Activated T-helper 17 cell treated with anti-CD3 and anti-CD28 coated beads, Interleukin-2, amount 50 U/mL, for 72 hours (primary cell): ENCODE data around the gene SYT5. TPM values are rescaled to one million over a fixed set of nuclear protein-coding genes. Genes with fewer than 3 reads are reported as not detected.
"Not testable (repeated sequence)": the region's sequence is repeated elsewhere in the genome, so short reads cannot be mapped to it uniquely, and the experiment has no call there.

Experiments
- ATAC-seq: fragments of 150-1000 bp; cut with Tn5 transposase; replicated peaks from 2 replicates; pipeline ENCODE4 v1.10.0; 2021; ENCODE audit warnings: mild to moderate bottlenecking, moderate library complexity
- H3K27ac Mint-ChIP-seq: one replicate; pipeline ENCODE4 v1.8.0; 2022; ENCODE audit warnings: mixed read lengths
- H3K27me3 Mint-ChIP-seq: one replicate; pipeline ENCODE4 v1.8.0; 2022; ENCODE audit warnings: mixed read lengths
- H3K36me3 Mint-ChIP-seq: one replicate; pipeline ENCODE4 v1.8.0; 2022; ENCODE audit warnings: low read depth, mild to moderate bottlenecking, mixed read lengths
- H3K4me1 Mint-ChIP-seq: one replicate; pipeline ENCODE4 v1.8.0; 2022; ENCODE audit warnings: mixed read lengths
- H3K4me3 Mint-ChIP-seq: one replicate; pipeline ENCODE4 v1.8.0; 2022; ENCODE audit warnings: mild to moderate bottlenecking, mixed read lengths
- H3K9me3 Mint-ChIP-seq: one replicate; pipeline ENCODE4 v1.8.0; 2022; ENCODE audit warnings: mixed read lengths
- total RNA-seq, 2 donors: library from RNA; stranded (reverse); gene quantifications; one replicate each; pipeline ENCODE4 v1.2.3, GENCODE V29; 2022

Gene SYT5
- total RNA-seq, 2 donors from 2014 or later, result not detected

GRCh38 chr19:55189403-55189835 lies 9.3 kb upstream of the SYT5 start:
- Mint-ChIP-seq H3K36me3 (no peaks in the 10 kb centered on the region), H3K27ac (no peak overlapping the region), H3K9me3 (no peaks in the 10 kb centered on the region)

DNA sequence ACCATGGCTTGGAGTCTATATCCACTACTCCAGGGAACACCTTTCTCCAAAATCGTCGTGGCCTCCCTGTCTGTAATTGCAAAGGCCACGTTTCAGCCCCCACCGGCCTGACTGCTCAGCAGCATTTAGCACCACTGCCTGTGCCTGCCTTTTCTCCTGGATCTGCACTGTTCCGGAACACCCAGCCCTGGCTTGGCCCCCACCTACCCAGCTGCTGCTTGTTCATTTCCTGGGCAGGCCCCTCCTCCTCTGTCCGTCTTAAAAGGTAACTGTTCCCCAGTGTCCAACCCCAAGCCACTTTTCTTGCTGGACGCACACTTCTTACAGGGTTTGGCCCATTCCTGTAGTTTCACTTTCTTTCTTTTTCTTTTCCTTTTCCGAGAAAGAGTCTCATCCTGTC lies 8.5 kb upstream of the SYT5 start:
- H3K4me3 Mint-ChIP-seq, result no peak overlapping the region
- peaks cover 4% of the 10 kb centered on the region for H3K4me1 Mint-ChIP-seq
- no peak overlapping the region for H3K27ac Mint-ChIP-seq
- H3K36me3 Mint-ChIP-seq, result no peaks in the 10 kb centered on the region
- no peak for ATAC-seq
- H3K9me3 Mint-ChIP-seq, result no peaks in the 10 kb centered on the region
- H3K27me3 Mint-ChIP-seq, result peaks cover 14% of the 10 kb centered on the region

More at GRCh38 chr19:55189403-55189835, 9.3 kb upstream of the SYT5 start:
- H3K4me1 Mint-ChIP-seq, result peaks cover 4% of the 10 kb centered on the region
- H3K27me3 Mint-ChIP-seq, result peaks cover 11% of the 10 kb centered on the region
- no peak for ATAC-seq
- no peak overlapping the region for H3K4me3 Mint-ChIP-seq

DNA sequence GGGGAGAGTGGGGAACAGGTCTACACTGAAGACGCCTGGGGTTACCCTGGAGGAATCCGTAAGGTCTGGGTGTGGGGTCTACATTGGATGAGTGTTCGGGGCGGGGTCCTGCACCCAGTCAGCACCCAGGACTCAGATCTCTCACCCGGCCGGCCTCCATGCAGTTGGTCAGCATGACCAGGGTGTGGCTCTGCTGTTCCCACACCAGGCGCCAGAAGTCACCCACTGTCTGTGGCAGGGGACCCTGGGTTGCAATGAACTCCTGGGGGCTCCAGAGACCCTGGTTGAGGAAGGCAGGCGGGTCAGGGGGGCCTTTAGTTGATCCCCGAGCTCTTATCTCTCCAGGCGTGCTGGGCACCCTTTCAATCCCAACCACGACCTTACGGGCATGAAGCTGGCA lies 6.0 kb upstream of the SYT5 start:
- H3K27ac Mint-ChIP-seq, result no peak overlapping the region
- no peaks in the 10 kb centered on the region for H3K36me3 Mint-ChIP-seq
- H3K27me3 Mint-ChIP-seq, result peaks cover 13% of the 10 kb centered on the region
- no peaks in the 10 kb centered on the region for H3K9me3 Mint-ChIP-seq
- H3K4me3 Mint-ChIP-seq, result no peak overlapping the region
- ATAC-seq, result no peak
- H3K4me1 Mint-ChIP-seq, result peaks cover 4% of the 10 kb centered on the region

GRCh38 chr19:55181740-55182139 lies 1.7 kb upstream of the SYT5 start:
- peaks cover 5% of the 10 kb centered on the region for H3K4me1 Mint-ChIP-seq
- H3K27me3 Mint-ChIP-seq, result peaks cover 26% of the 10 kb centered on the region
- ATAC-seq, result no peak
- H3K4me3 Mint-ChIP-seq, result no peak overlapping the region
- no peaks in the 10 kb centered on the region for H3K9me3 Mint-ChIP-seq
- H3K27ac Mint-ChIP-seq, result no peak overlapping the region
- no peaks in the 10 kb centered on the region for H3K36me3 Mint-ChIP-seq

GRCh38 chr19:55178781-55179599 lies 1.1 kb downstream of the SYT5 start:
- Mint-ChIP-seq H3K9me3 (no peaks in the 10 kb centered on the region), H3K27ac (no peak overlapping the region), H3K36me3 (no peaks in the 10 kb centered on the region), H3K4me1 (peaks cover 5% of the 10 kb centered on the region), H3K27me3 (peaks cover 19% of the 10 kb centered on the region), H3K4me3 (peak overlapping the region; percentile 64)
- ATAC-seq, result peak; percentile 91

DNA sequence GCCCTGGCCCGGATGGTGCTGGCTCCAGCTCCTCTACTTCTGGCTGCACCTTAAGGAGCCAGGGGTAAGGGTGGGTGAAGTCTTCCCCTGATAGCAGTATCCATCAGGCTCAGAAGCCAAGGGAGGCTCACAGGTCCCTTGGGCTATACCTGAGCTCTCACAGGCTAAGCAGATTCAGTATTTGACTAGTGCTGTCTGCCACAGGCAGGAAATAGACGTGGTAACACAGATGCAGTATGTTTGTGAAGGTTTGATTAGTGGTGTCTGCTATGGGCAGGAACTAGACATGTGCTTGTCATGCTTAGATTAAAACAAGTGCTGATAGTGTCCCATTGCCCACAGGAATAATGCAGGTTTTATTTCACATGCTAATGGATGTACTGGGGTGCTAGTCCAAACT lies 4.0 kb downstream of the SYT5 start:
- no peak overlapping the region for H3K4me3 Mint-ChIP-seq
- no peaks in the 10 kb centered on the region for H3K9me3 Mint-ChIP-seq
- no peak overlapping the region for H3K27ac Mint-ChIP-seq
- no peaks in the 10 kb centered on the region for H3K36me3 Mint-ChIP-seq
- peaks cover 32% of the 10 kb centered on the region for H3K27me3 Mint-ChIP-seq
- no peak for ATAC-seq
- peaks cover 5% of the 10 kb centered on the region for H3K4me1 Mint-ChIP-seq

DNA sequence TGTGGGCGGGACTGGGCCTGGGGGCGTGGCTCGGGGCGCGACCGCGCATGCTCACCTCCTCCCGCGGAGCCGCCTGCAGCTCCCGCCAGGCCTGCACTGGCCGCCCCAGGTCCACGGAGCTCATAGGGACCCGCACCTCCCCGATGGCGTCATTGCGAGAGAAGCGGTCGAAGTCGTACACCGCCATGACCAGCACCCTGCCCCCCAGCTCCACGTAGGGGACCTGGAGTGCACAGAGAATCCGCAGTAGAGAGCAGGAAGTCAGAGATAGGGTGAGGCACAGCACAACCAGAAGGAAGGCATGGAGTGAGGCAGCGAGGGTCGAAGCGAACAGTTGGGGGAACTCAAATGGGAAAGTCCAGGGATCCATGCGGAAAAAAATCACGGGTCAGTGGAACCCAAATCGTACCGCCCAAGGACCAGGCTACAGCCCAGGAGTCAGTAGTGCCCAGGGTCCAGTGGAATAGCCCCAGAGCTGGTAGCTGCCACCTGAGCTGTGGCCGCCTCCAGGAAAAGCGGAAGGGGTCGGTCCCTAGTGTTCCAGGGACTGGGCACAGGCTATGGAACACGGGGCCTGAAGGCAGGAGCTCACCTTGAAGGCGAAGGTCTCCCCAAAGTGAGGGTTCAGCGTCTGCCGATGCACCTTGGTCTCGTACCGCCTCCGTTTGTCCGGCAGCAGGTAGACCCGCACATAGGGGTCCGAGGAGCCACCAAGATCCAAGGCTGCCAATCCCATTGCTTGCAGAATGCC lies 4.8 kb downstream of the SYT5 start:
- Mint-ChIP-seq H3K27me3 (peaks cover 32% of the 10 kb centered on the region), H3K4me1 (peaks cover 5% of the 10 kb centered on the region), H3K4me3 (no peak overlapping the region), H3K36me3 (no peaks in the 10 kb centered on the region), H3K27ac (no peak overlapping the region), H3K9me3 (no peaks in the 10 kb centered on the region)
- no peak for ATAC-seq

GRCh38 chr19:55174425-55175116 lies 5.5 kb downstream of the SYT5 start:
- Mint-ChIP-seq H3K9me3 (no peaks in the 10 kb centered on the region), H3K27ac (no peak overlapping the region), H3K27me3 (peaks cover 36% of the 10 kb centered on the region), H3K4me3 (peak overlapping the region; percentile 52), H3K36me3 (no peaks in the 10 kb centered on the region), H3K4me1 (peaks cover 1% of the 10 kb centered on the region)
- no peak for ATAC-seq

GRCh38 chr19:55173714-55174409 lies 6.2 kb downstream of the SYT5 start:
- H3K4me1 Mint-ChIP-seq, result no peaks in the 10 kb centered on the region
- peak; percentile 71 for ATAC-seq
- H3K4me3 Mint-ChIP-seq, result peak overlapping the region; percentile 52
- no peaks in the 10 kb centered on the region for H3K9me3 Mint-ChIP-seq
- peaks cover 41% of the 10 kb centered on the region for H3K27me3 Mint-ChIP-seq
- H3K27ac Mint-ChIP-seq, result no peak overlapping the region
- H3K36me3 Mint-ChIP-seq, result no peaks in the 10 kb centered on the region

DNA sequence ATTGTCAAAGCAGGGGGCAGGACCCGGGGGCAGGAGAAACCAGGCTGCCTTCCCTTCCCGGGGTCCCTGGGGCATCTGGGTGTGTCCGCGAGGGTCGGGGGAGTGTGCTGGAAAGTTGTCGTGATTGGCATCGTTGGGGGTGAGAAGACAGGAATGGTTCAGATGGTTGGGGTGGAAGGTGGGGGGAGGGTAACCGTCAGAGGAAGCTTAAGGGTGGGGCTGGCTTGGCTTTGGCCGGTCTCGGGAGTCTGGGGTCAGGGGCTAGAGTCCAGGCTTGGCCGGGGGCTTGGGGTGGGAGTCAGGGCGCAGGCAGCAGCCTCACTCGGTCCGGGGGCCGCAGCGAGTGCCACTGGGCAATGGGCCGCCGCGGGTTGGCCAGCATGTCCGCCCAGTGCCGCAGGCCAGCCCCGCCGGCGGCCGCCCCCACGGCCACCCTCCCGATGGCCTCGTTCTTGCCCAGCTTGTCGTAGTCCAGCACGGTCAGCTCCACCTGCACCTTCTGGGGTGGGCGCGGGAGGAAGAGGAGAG lies 6.8 kb downstream of the SYT5 start:
- Mint-ChIP-seq H3K36me3 (no peaks in the 10 kb centered on the region), H3K4me1 (no peaks in the 10 kb centered on the region), H3K27me3 (peaks cover 41% of the 10 kb centered on the region), H3K9me3 (no peaks in the 10 kb centered on the region), H3K4me3 (peak overlapping the region; percentile 52), H3K27ac (no peak overlapping the region)
- no peak for ATAC-seq

GRCh38 chr19:55172741-55173140 lies 7.3 kb downstream of the SYT5 start:
- Mint-ChIP-seq H3K27me3 (peaks cover 39% of the 10 kb centered on the region), H3K4me1 (no peaks in the 10 kb centered on the region), H3K4me3 (peak overlapping the region; percentile 52), H3K27ac (no peak overlapping the region), H3K36me3 (no peaks in the 10 kb centered on the region), H3K9me3 (no peaks in the 10 kb centered on the region)
- no peak for ATAC-seq

DNA sequence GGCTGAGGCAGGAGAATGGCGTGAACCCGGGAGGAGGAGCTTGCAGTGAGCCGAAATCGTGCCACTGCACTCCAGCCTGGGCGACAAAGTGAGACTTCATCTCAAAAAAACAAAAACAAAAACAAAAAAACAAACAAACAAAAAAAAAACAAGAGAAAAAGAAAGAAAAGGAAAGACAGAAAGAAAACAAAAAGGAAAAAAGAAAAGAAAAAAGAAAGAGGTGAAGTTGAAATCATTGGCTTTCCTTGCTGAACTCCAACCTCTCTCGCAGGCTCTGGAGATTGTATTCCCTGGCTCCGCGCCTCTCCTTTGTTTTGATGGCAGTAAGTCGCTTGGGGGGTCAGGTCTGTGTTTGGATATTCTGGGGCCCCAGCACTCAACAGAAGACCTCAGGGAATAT lies 7.8 kb downstream of the SYT5 start:
- not testable (repeated sequence) for H3K27ac Mint-ChIP-seq, H3K9me3 Mint-ChIP-seq, ATAC-seq, H3K4me1 Mint-ChIP-seq, H3K36me3 Mint-ChIP-seq
- H3K27me3 Mint-ChIP-seq, result peaks cover 41% of the 10 kb centered on the region
- H3K4me3 Mint-ChIP-seq, result peak overlapping the region; percentile 52

DNA sequence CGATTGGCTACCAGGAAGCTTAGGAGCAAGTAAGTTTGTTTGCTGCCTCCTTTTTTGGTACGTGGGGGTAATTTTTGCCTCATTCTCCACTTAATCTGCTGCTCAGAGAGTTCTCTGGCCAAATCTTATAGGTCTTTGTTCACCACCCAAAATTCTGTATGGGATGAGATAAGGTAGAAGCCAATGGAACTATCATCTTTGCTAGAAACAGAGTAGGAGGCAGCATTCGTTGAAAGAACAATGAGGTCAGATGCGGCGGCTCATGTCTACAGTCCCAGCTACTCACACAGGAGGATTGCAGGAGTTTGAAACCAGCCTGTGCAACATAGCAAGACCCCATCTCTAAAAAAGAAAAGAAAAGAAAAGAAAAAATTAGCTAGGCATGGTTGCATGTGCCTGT lies 8.6 kb downstream of the SYT5 start:
- H3K27ac Mint-ChIP-seq, result no peak overlapping the region
- peaks cover 7% of the 10 kb centered on the region for H3K36me3 Mint-ChIP-seq
- no peak for ATAC-seq
- no peaks in the 10 kb centered on the region for H3K9me3 Mint-ChIP-seq
- peaks cover 46% of the 10 kb centered on the region for H3K27me3 Mint-ChIP-seq
- H3K4me3 Mint-ChIP-seq, result no peak overlapping the region
- peaks cover 7% of the 10 kb centered on the region for H3K4me1 Mint-ChIP-seq

DNA sequence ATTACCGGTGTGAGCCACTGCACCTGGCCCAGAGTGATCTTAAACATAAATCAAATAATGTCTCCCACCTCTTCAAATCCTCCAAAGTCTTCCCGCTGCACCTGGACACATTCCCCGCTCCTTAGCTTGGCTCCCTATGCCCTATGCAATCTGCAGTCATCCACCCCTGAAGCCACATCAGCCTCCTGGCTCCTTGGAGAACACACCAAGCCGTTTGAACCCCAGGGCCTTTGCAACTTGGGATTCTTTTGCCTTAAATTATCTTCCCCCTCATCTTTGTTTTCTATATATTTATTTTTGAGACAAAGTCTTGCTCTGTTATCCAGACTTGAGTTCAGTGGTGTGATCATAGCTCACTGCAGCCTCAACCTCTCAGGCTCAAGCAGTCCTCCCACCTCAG lies 11.0 kb downstream of the SYT5 start:
- no peak for ATAC-seq
- Mint-ChIP-seq H3K27me3 (peaks cover 55% of the 10 kb centered on the region), H3K9me3 (no peaks in the 10 kb centered on the region), H3K4me1 (peaks cover 10% of the 10 kb centered on the region), H3K36me3 (peaks cover 10% of the 10 kb centered on the region), H3K4me3 (no peak overlapping the region), H3K27ac (no peak overlapping the region)
